ENCODE data around the gene SERPINE2.

The SERPINE2 gene

DNA sequence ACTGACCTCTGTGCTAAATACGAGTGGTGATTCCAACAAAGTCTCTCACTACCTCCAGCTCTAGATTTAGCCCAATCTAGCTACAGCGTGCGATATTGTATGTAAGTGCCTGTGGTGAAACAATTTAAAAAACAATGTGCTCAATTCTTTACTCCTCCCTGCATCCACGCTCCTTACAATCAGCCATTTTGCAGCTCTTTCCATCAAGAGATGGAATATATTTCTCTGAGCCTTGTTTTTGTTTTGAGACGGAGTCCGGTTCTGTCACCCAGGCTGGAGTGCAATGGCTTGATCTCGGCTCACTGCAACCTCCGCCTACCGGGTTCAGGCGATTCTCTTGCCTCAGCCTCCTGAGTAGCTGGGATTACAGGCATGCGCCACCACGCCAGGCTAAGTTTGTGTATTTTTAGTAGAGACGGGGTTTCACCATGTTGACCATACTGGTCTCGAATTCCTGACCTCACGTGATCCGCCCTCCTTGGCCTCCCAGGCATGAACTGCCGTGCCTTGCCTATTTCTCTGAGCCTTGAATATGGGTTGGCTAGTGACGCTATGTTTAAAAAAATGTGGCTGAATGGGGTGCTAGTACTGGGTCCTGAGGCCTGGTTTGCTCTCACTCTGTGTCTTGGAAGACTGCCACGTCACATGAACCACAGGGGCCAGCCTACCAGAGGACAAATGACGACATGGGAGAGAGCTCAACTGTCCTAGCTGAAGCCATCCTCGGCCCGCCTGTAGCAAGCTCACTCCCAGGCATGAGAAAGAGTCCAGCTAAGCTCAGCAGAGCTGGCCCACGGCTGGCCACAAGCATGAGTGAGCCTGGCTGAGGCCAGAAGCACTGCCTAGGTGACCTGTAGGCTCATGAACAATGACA is 108.7 kb downstream of the SERPINE2 start:
- TF ChIP-seq, protein P1, sequence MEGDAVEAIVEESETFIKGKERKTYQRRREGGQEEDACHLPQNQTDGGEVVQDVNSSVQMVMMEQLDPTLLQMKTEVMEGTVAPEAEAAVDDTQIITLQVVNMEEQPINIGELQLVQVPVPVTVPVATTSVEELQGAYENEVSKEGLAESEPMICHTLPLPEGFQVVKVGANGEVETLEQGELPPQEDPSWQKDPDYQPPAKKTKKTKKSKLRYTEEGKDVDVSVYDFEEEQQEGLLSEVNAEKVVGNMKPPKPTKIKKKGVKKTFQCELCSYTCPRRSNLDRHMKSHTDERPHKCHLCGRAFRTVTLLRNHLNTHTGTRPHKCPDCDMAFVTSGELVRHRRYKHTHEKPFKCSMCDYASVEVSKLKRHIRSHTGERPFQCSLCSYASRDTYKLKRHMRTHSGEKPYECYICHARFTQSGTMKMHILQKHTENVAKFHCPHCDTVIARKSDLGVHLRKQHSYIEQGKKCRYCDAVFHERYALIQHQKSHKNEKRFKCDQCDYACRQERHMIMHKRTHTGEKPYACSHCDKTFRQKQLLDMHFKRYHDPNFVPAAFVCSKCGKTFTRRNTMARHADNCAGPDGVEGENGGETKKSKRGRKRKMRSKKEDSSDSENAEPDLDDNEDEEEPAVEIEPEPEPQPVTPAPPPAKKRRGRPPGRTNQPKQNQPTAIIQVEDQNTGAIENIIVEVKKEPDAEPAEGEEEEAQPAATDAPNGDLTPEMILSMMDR (IDR thresholded peaks at IDR 0.05; ENCODE audit: control insufficient read depth, extremely low read depth, insufficient read depth) = no peak
- H3K4me3 ChIP-seq (ENCODE audit: low read depth, low read length) = no peak overlapping the region
- no peak for DNase-seq (ENCODE audit: low read depth)

DNA sequence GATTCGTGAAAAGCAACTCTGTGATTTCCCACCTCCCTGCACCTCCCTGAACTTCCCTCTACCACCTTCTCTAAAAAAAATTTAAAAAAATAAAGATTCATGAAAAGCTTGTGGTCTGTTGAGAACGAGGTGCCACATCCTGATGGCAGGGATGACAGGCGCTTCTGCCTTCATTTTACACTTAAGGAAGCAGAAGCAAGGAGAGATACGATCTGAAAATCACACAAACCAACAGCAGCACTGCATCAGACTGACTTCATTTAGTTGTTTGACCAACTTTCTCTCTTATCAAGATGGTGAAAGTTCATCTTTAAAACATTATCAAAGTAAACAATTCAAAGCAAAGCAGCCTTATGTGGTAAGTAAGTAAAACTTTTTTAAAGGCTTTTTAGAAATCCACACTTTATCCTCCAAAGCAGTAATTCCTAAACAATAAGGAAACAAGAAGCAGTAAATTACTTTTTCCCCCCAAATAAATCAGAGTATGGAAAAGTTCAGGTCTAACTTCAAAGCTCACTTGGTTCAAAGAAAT is 109.4 kb downstream of the SERPINE2 start:
- DNase-seq (ENCODE audit: low read depth) = no peak
- TF ChIP-seq, protein P1 (IDR thresholded peaks at IDR 0.05; ENCODE audit: control insufficient read depth, extremely low read depth, insufficient read depth) = no peak
- H3K4me3 ChIP-seq (ENCODE audit: low read depth, low read length) = no peak overlapping the region

DNA sequence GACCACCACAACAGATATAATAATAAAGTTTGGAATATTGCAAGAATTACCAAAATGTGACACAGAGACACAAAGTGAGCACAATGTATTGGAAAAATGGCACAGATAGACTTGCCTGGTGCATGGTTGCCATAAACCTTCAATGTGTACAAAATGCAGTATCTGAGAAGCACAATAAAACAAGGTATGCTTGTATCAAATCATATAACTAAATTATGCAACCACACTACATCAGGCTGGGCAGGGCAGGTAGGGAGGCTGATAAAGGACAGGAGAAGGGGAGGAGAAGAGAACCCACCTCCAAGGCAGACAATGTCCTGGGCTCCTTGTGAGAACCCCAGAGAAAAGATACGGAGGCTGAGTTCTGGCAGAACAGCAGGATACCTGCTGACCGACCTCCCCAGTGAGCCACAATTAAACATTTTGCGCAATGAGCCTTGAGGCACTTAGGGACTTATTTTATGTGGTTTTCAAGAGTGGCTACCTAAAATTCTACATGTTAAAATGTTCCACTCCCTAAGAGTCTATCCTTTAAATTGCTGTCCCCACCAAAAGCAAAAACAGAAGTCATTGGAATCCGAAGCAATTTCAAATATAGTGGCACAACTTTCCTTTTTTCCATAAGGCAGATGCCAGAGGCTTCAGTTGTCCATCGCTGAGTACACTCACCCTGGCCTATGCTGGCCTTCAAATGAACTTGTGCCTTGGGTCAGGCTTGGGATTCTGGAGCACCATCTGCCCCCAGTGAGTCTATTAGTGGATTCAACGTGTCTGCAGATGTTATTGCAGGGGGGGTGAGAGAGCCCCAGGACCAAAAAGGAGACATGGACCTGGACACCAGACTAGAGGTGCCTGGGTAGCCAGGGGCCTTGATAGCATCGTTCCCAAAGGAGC is 110.7 kb downstream of the SERPINE2 start:
- TF ChIP-seq, protein P1 (IDR thresholded peaks at IDR 0.05; ENCODE audit: control insufficient read depth, extremely low read depth, insufficient read depth) = no peak
- DNase-seq (ENCODE audit: low read depth) = no peak
- no peak overlapping the region for H3K4me3 ChIP-seq (ENCODE audit: low read depth, low read length)

DNA sequence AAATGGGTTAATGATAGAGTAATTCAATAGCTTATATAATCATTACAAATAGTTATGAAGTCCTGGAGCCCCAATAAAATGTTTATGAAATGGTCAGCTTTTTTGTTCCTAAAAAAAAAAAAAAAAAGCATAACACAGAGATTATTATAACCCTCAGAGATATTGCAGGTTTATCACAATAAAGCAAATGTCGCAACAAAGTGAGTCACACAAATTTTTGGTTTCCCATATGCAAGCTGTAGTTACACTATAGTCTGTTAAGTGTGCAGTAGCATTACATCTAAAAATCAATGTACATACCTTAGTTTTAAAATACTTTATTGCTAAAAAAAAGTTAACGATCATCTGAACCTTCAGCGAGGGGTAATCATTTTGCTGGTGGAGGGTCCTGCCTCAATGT is 114.0 kb downstream of the SERPINE2 start:
- H3K4me3 ChIP-seq (ENCODE audit: low read depth, low read length) = no peak overlapping the region
- DNase-seq (ENCODE audit: low read depth) = no peak
- TF ChIP-seq, protein P1 (IDR thresholded peaks at IDR 0.05; ENCODE audit: control insufficient read depth, extremely low read depth, insufficient read depth) = no peak
